Lung (tissue), 12 donors: ENCODE data around the gene ARHGDIA. TPM values are rescaled to one million over a fixed set of nuclear protein-coding genes. Genes with fewer than 3 reads are reported as not detected.

ENCODE experiments used
- ATAC-seq: fragments of 200-7000 bp; cut with Tn5 transposase; one replicate; pipeline ENCODE4 v1.9.1; 2020; ENCODE audit warnings: moderate number of reproducible peaks; ENCODE audit not compliant: insufficient read depth, low FRiP score
- DNase-seq, 3 donors: peaks; one replicate each; pipeline ENCODE4 v3.0.0-alpha.2; 2013 to 2017
- H3K27ac ChIP-seq, 2 donors: one replicate each; pipeline ENCODE4 v1.5.1; 2013; ENCODE audit warnings: mild to moderate bottlenecking in 2 of 2, moderate library complexity in 2 of 2, control low read depth in 1 of 2, inconsistent platforms in 1 of 2, low read depth in 1 of 2, low read length in 1 of 2
- H3K27me3 ChIP-seq, 3 donors: one replicate each; pipeline ENCODE4 v1.5.1; 2013; ENCODE audit warnings: low read length in 2 of 3; ENCODE audit not compliant: control insufficient read depth in 3 of 3, insufficient read depth in 3 of 3
- H3K36me3 ChIP-seq, 4 donors: one replicate each; pipeline ENCODE4 v1.5.1; 2013; ENCODE audit warnings: low read length in 4 of 4, mild to moderate bottlenecking in 1 of 4, moderate library complexity in 1 of 4; ENCODE audit not compliant: control insufficient read depth in 4 of 4, insufficient read depth in 4 of 4
- H3K4me1 ChIP-seq, 5 donors: one replicate each; pipeline ENCODE4 v1.5.1; 2013; ENCODE audit warnings: low read length in 5 of 5, mild to moderate bottlenecking in 2 of 5, moderate library complexity in 1 of 5; ENCODE audit not compliant: control insufficient read depth in 5 of 5, insufficient read depth in 5 of 5
- H3K4me3 ChIP-seq: one replicate; pipeline ENCODE4 v1.5.1; 2013; ENCODE audit warnings: mild to moderate bottlenecking, control low read depth, moderate library complexity
- H3K9ac ChIP-seq, 2 donors: one replicate each; pipeline ENCODE4 v1.5.1; 2013; ENCODE audit warnings: low read length in 2 of 2, control low read depth in 1 of 2; ENCODE audit not compliant: insufficient read depth in 1 of 2
- H3K9me3 ChIP-seq, 4 donors: one replicate each; pipeline ENCODE4 v1.5.1; 2013; ENCODE audit warnings: low read length in 3 of 4, mild to moderate bottlenecking in 1 of 4, moderate library complexity in 1 of 4; ENCODE audit not compliant: control insufficient read depth in 4 of 4, insufficient read depth in 3 of 4
- WGBS, 2 donors: extraction: QIAGEN DNeasy Blood & Tissue Kit; methylation state at CpG; one replicate each; pipeline ENCODE4 v1.1.7; 2013; 5-methylcytosine and 5-hydroxymethylcytosine counted together
- polyA plus RNA-seq, 2 donors: library from polyadenylated mRNA; stranded (reverse); fragments of 200-250 nt; gene quantifications; one replicate each; pipeline ENCODE4 v1.2.1, GENCODE V29; 2013
- total RNA-seq, 2 donors: library from RNA; depleted of rRNA in 1 of 2; stranded (reverse); fragments of >200 nt in 1 of 2; gene quantifications; one replicate each; pipeline ENCODE4 v1.2.1, GENCODE V29; 2014 to 2021
- TF ChIP-seq, protein P1 (sequence below): IDR thresholded peaks from 2 replicates; pipeline ENCODE4 v1.5.1; 2012; ENCODE audit warnings: mild to moderate bottlenecking; ENCODE audit errors: control extremely low read depth, extremely low read depth
- donor health status: control.
- donor health status: control.
- donor health status: Bipolar disorder and iron deficiency.
- donor health status: healthy.
- donor health status: DM: yes; HTN: yes; CAD: no.

Gene ARHGDIA
- total and polyA plus RNA-seq, 4 donors, result 118 to 558 (median 396) TPM

DNA sequence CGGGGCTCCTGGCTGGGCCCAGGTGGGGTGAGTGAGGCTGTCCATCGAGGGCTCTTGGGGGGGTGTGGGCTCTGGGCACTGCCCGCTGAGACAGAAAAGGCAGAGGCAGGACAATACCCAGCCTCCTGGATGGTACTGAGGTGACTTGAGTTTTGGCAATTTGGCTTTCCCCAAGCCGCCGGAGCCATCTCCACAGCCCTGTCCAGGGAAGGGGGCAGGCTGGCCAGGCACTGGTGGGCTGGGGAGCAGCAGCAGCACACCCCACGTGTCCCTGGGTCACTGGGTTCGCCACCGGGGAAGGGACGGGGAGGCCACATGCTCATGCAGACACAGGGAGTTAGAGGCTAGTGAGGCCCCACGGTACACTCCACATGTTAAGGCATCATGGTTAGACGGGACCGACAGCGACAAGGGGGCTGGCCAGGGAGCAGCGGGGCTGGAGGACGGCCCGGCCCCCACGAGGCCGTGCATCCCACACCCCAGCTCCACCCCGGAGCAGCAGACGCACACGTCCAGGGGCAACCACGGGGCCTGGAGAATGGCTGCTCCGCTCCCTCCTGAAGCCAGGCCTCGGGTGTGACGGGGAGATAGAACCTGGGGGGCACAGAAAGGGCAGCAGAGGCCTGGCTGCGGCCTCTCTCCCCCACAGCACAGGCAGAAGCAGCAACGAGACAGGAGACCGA lies 3.0 kb downstream of the ARHGDIA start:
- TF ChIP-seq, protein P1, sequence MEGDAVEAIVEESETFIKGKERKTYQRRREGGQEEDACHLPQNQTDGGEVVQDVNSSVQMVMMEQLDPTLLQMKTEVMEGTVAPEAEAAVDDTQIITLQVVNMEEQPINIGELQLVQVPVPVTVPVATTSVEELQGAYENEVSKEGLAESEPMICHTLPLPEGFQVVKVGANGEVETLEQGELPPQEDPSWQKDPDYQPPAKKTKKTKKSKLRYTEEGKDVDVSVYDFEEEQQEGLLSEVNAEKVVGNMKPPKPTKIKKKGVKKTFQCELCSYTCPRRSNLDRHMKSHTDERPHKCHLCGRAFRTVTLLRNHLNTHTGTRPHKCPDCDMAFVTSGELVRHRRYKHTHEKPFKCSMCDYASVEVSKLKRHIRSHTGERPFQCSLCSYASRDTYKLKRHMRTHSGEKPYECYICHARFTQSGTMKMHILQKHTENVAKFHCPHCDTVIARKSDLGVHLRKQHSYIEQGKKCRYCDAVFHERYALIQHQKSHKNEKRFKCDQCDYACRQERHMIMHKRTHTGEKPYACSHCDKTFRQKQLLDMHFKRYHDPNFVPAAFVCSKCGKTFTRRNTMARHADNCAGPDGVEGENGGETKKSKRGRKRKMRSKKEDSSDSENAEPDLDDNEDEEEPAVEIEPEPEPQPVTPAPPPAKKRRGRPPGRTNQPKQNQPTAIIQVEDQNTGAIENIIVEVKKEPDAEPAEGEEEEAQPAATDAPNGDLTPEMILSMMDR, result no peak
- no peak for DNase-seq
- 72 to 80% methylated on average over 28 of the region's 28 CpGs for WGBS, 2 donors
- Histone ChIP-seq H3K9me3 (no peaks in the 10 kb centered on the region), H3K27ac (peak overlapping the region in 1 of 2 donors; percentile 11), H3K9ac (no peak overlapping the region), H3K4me1 (peaks cover 0 to 28% (median 11%) of the 10 kb centered on the region in 5 donors), H3K4me3 (no peak overlapping the region), H3K36me3 (peaks cover 0 to 28% (median 19%) of the 10 kb centered on the region in 4 donors), H3K27me3 (no peaks in the 10 kb centered on the region)
- no peak for ATAC-seq

DNA sequence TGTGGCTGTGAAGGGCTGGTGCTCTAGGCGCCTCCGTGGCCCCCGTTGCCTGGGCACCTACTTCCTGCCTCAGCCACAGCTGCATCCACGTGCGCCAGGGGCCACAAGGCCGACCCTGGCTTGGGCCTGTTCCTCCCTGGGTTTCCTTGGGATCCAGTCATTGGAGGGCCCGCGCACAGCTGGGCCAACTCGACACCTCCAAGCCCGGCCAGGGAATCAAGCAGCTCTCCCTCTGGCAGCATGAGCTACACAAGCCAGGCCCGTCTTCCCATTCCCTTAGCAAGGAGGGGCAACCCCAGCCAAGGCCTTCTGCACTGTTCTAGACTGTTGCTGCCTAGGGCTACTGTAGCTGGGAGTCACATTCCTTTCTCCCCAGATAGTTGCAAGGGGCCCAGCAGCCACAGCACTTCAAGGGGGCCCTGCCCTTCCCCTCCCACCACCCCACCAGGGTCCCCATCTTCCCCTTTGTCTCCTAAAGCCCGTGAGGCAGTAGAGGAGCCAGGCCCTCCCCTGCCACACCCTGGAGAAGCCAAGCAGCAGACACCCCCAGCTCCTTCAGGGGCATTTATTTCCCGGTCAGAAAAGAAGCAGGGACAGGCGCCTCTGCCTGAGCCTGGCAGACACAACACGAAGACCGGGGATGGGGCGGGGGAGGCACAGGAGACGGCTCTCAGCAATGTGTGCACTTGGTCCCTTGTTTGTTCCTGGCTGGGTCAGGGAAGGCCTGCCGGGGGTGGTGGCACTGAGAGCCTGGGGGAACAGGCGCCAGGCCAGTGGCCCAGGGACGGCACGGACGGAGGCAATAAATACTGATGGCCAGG lies 3.8 kb downstream of the ARHGDIA start:
- H3K27ac ChIP-seq, result peak overlapping the region in 1 of 2 donors; percentile 14
- TF ChIP-seq, protein P1, result no peak
- peaks cover 0 to 23% (median 11%) of the 10 kb centered on the region in 5 donors for H3K4me1 ChIP-seq
- 42 to 54% methylated on average over 23 of the region's 23 CpGs for WGBS, 2 donors
- DNase-seq (peak in 1 of 3 donors; percentile 22), ATAC-seq (no peak)
- no peak overlapping the region for H3K4me3 ChIP-seq
- peaks cover 0 to 28% (median 20%) of the 10 kb centered on the region in 4 donors for H3K36me3 ChIP-seq
- H3K27me3 ChIP-seq, result no peaks in the 10 kb centered on the region
- no peak overlapping the region for H3K9ac ChIP-seq
- H3K9me3 ChIP-seq, result no peaks in the 10 kb centered on the region

DNA sequence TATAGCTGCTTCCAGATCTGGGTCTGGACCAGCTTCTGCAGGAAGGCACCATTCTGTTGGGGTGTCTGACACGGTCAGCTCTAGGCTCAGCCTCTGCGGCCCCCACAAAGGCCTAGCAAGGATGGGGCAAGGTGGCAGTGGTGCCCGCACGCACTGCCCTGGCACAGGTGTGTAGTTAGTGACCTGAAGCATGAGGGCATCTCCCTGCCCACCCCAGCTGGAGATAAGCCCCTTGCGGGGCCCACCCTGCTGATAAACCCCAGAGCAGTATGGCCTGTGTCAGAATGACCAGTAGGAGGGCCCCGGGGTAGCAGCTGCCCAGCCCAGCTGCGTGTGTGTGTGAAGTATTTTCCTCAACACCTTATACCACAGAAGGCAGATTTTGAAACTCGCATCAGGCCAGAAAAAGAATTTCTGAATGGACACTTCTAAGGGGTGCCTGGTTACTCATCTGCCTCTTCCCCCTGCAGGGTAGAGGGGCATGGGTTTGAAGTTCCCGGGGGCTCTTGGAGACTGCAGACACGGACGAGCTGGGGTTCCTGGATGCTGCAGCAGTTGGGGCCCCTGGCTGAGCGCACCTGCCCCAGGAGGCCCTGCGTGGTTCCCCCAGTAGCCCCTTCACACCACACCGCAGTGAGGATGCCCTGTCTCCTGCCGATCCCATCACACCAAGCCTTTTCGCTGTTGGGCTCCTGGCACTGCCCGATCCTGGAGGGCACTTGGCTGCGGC lies 4.5 kb downstream of the ARHGDIA start:
- H3K27me3 ChIP-seq, result no peaks in the 10 kb centered on the region
- no peak for DNase-seq

More for the DNA sequence above, 4.5 kb downstream of the ARHGDIA start:
- peaks cover 0 to 28% (median 11%) of the 10 kb centered on the region in 5 donors for H3K4me1 ChIP-seq
- no peak overlapping the region for H3K4me3 ChIP-seq
- TF ChIP-seq, protein P1, result no peak
- ATAC-seq, result no peak
- 66 to 77% methylated on average over 18 of the region's 18 CpGs for WGBS, 2 donors
- no peaks in the 10 kb centered on the region for H3K9me3 ChIP-seq
- no peak overlapping the region for H3K9ac ChIP-seq
- H3K36me3 ChIP-seq, result peaks cover 0 to 28% (median 20%) of the 10 kb centered on the region in 4 donors
- H3K27ac ChIP-seq, result peak overlapping the region in 1 of 2 donors; percentile 14
